H1 (cell line): ENCODE results near the gene SCGB2B2. TPM values are rescaled to one million over a fixed set of nuclear protein-coding genes. Genes with fewer than 3 reads are reported as not detected.

Source experiments
- CBX5 ChIP-seq: fragments of 300-800, 300-1000 bp; sonication (generic); IDR thresholded peaks from 2 replicates; pipeline ENCODE4 v1.7.1; 2016; ENCODE audit warnings: antibody characterized with exemption, low read length, low read depth
- CHD2 ChIP-seq: IDR thresholded peaks from 2 replicates; pipeline ENCODE4 v1.6.1; 2012; ENCODE audit warnings: low read length, improper control_type of control experiment
- HDAC2 ChIP-seq, 2 experiments: fragments of 300-600 bp in 1 of 2; sonication (generic) in 1 of 2; IDR thresholded peaks; 2 replicates each; pipeline ENCODE4 v1.6.1; 2011 to 2012; ENCODE audit warnings: low read depth in 2 of 2, low read length in 2 of 2, mild to moderate bottlenecking in 2 of 2, moderate library complexity in 2 of 2, borderline replicate concordance in 1 of 2, inconsistent platforms in 1 of 2
- KDM5A ChIP-seq: fragments of 200-600 bp; IDR thresholded peaks from 2 replicates; pipeline ENCODE4 v1.7.1; 2012; ENCODE audit warnings: mild to moderate bottlenecking, low read length, inconsistent platforms, mixed read lengths
- RBBP5 ChIP-seq: IDR thresholded peaks from 2 replicates; pipeline ENCODE4 v1.7.1; 2012; ENCODE audit warnings: low read depth, mild to moderate bottlenecking, inconsistent platforms, low read length, moderate library complexity, borderline replicate concordance
- SAP30 ChIP-seq: fragments of 300-600 bp; sonication (generic); IDR thresholded peaks from 2 replicates; pipeline ENCODE4 v1.7.1; 2012; ENCODE audit warnings: low read length, moderate library complexity, mild to moderate bottlenecking, inconsistent platforms; ENCODE audit not compliant: insufficient read depth, insufficient replicate concordance
- SUZ12 ChIP-seq: fragments of 200-600 bp; sonication (generic); IDR thresholded peaks from 2 replicates; pipeline ENCODE4 v1.6.1; 2012; ENCODE audit warnings: mild to moderate bottlenecking, inconsistent platforms, low read length, moderate library complexity, mixed read lengths
- polyA plus RNA-seq, 7 experiments: library from polyadenylated mRNA; depleted of rRNA in 3 of 7; stranded (reverse) in 5 of 7; unstranded in 2 of 7; fragments of >200 nt in 5 of 7; fragments of 200-250 nt in 2 of 7; gene quantifications; 1 replicate in 5 of 7; 2 replicates in 1 of 7; 4 replicates in 1 of 7; pipeline versions ENCODE4 v1.2.1 to v1.2.3, GENCODE V29; 2011 to 2013; ENCODE audit warnings: missing spikeins in 2 of 7, mixed read lengths in 2 of 7
- total RNA-seq: library from RNA; stranded (reverse); fragmentation: NEBNext Ultra II Directional; extraction: Animal tissue kit (Norgen Biotek cat#: 25700); gene quantifications from 2 replicates; pipeline ENCODE4 v1.2.1, GENCODE V29; 2021

The SCGB2B2 gene
- total and polyA plus RNA-seq, 2 of the 8 experiments (the other 6 are each of a cell fraction or from before 2014, with no cell fraction given) = 0.09 TPM; not detected in 1

DNA sequence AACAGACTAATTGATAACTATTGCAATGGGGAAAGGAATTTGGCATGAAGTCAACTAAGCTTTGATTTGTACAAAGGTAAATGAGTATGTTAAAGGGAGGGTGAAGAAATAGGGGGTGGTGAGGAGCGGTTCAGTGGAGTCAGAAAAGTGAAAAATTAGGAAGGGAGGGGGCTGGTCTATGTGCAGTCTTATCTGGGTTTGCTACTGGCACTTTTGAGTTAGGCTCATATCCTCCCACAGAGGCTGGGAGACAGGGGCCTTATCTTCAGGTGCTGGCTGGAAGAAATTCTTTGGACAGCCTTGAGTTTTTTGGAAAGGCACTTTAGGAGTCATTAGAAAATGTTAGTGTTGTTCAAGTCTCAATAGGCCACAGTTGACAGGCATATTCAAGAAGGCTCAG, 11.6 kb upstream of the SCGB2B2 start (continued):
- TF ChIP-seq HDAC2 (IDR thresholded peaks at IDR 0.05; ENCODE audit: borderline replicate concordance in 1 of 2, low read depth in 2 of 2, low read length in 2 of 2) = no peak
- no peak for TF ChIP-seq CHD2
- TF ChIP-seq KDM5A = no peak
- no peak for TF ChIP-seq RBBP5
- TF ChIP-seq CBX5 = no peak
- TF ChIP-seq SUZ12 = no peak
- TF ChIP-seq SAP30 = no peak
